CD4-positive, alpha-beta T cell treated with Interleukin-12 subunit alpha and Interleukin-12 subunit beta, for 1 hour (primary cell): ENCODE results near the gene NEUROD1.

Source experiments
- DNase-seq: peaks from one replicate; pipeline ENCODE4 v3.0.0-alpha.2; 2020

Gene NEUROD1

GRCh38 chr2:181632733-181633401 lies 47.5 kb downstream of the NEUROD1 start:
- DNase-seq = no peak

- no peak for DNase-seq
Measured at GRCh38 chr2:181628590-181629585, 51.4 kb downstream of the NEUROD1 start.

GRCh38 chr2:181627545-181627944 lies 52.8 kb downstream of the NEUROD1 start:
- no peak for DNase-seq

- DNase-seq = no peak
Measured at GRCh38 chr2:181626671-181627070, 53.6 kb downstream of the NEUROD1 start.
